HG03432 (cell line): ENCODE results near the gene UHRF1.
"Not testable (repeated sequence)": the region's sequence is repeated elsewhere in the genome, so short reads cannot be mapped to it uniquely, and the experiment has no call there.

Experiments
- ATAC-seq: cut with Tn5 transposase; IDR thresholded peaks from one replicate; pipeline ENCODE4 v1.9.1; 2021; ENCODE audit warnings: mild to moderate bottlenecking, moderate library complexity; ENCODE audit not compliant: unreplicated experiment

Gene UHRF1

DNA sequence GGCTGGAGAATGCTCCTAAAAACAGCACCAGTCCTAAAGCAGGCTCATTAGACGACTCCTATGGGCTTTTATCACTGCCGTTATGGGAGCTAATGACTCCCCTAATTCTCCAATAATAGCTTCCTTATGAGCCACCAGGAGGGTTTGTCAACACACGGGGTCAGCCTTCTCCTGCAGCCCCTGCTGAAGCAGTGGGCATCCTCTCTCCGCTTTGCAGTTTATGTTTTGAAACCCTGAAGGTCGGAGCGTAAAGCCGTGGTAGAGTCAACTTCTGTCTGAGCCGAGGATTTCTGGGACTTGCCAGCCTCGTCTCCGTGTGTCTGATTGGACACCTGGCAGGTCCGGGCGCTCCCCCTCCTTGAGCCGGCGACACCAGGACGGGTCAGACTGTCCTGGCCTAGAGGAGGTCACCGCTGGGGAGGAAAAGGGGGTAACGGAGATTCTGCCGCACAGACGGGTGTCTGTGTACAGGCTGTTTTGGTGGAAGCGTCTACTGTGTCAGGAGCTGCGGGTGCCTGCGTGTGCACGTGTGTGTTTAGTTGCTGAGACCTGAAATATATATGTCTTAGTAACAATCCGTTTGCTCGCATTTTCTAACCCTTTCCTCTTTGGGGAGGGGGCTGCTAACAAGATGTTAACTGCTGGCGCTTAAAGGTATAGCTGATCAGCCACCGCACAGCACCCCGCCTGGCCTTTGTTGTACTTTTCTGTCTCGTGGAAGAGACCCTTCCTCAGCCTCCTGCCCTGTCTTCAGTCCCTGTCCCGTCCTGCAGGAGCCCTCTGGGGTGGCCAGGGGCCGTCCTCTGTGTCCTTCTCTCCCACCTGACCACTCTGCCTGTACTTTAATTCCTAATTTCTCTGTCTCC is 61.5 kb downstream of the UHRF1 start:
- no peak for ATAC-seq

DNA sequence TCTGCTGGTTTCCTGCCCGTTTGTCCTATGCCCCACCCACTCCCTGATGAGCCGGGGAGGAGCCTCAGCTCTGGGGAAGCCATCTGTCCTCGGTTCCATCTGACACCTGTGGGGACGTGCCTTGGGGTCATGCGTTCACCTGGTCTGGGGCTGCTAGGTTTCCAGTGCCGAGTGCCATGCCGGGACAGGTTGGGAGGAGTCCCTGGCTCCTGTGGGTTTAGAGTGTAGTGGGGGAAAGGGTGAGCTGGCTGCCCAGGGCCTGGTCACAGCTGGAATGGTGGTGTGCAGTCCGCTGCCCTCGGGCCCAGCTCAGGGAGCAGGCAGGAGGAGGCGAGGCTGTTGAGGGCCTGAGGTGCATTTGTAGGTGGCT is 62.1 kb downstream of the UHRF1 start:
- no peak for ATAC-seq

DNA sequence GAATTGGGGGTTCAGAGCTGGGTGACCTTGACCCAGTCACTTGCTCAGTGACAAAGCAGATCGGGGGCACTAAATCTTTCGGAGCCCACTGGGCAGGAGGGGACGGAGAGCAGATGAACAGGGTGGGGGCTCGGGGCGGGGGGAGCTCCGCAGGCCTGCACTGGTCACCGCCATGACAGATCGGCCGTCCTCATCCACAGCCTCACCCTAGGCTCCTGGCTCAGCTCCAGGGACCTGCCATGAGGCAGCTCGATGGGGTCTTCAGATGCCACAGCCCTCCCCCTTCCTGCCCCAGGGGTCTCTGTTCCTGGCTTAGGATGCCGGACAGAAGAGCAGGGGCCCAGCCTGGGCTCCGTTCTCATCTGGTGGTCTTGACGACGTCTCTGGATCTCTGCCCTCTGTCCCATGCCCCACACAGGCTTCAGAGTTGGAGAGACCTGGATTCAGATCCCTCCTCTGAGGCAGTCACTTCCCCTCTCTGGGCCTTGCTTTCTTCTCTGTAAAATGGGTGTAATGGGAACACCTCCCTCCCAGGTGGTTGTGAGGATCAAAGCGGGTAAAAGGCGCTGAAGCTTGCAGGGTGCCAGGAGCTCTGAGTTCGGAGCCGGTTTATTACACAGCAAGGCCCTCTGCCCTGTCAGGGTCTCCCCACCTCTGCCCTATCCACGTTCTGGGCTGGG is 62.7 kb downstream of the UHRF1 start:
- ATAC-seq, result no peak

DNA sequence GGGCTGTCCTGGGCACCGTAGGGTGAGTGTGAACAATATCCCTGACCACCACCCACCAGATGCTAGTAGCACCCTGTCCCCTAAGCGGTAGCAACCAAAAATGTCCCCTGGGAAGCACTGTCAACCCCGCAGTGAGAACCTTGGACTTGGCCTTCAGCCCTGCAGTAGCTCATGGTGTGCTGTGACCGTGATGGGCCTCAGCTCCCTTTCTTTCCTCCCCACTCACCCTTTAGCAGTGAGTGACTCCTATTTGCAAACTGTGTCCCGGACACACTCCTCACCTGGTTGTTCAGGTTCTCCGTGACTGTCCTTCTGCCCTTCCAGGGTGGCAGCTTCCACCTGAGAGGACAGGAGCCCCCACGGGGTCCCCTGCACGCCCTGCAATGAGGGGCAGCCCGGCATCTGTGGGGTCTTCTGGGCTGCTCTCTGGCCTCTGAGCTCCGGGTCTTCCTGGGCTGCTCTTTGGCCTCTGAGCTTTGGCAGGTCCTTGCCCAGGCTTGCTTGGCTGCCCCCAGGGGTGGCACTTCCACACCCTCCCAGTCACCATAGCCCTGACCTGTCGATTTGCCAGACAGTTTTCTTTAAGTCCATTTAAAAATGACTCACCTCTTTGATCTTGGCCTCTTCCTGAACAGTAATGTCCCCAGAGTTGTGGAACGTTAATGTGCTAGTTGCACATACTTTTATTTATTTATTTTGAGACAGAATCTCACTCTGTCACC is 63.4 kb downstream of the UHRF1 start:
- ATAC-seq, result no peak

DNA sequence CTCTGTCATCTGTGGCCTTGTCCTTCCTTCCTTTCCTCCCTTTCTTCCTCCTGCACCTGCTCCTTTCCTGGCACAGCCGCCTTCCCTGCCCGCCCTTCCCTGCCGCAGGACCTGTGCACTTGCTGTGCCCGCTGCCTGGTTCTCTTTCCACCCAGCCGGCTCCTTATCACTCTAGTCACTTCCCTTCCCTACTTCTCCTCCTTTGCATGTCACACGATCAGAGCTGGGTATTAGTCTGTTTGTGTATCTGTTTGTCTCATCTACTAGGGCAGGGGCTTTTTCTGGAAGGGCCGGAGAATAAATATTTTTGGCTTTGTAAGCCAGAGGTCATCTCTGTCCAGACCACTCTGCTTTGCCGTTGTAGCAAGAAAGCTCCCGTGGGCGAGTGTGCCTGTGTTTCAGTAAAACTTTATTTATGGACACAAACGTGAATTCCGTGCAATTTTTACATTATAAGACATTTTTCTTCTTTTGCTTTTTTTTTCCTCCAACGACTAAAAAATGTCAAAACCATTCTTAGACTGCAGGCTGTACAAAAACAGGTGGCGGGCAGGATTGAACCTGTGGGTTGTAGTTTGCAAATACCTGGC is 65.7 kb downstream of the UHRF1 start:
- ATAC-seq, result no peak

DNA sequence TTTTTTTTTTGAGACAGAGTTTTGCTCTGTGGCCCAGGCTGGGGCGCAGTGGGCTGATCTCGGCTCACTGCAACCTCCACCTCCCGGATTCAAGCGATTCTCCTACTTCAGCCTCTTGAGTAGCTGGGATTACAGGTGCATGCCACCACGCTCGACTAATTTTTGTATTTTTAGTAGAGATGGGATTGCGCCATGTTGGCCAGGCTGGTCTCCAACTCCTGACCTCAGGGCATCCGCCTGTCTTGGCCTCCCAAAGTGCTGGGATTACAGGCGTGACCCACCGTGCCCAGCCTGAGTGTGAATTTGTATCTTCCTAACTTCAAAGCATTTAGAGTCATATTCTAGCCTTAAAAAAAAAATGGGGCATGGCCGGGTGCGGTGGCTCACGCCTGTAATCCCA is 66.3 kb downstream of the UHRF1 start:
- ATAC-seq, result not testable (repeated sequence)

DNA sequence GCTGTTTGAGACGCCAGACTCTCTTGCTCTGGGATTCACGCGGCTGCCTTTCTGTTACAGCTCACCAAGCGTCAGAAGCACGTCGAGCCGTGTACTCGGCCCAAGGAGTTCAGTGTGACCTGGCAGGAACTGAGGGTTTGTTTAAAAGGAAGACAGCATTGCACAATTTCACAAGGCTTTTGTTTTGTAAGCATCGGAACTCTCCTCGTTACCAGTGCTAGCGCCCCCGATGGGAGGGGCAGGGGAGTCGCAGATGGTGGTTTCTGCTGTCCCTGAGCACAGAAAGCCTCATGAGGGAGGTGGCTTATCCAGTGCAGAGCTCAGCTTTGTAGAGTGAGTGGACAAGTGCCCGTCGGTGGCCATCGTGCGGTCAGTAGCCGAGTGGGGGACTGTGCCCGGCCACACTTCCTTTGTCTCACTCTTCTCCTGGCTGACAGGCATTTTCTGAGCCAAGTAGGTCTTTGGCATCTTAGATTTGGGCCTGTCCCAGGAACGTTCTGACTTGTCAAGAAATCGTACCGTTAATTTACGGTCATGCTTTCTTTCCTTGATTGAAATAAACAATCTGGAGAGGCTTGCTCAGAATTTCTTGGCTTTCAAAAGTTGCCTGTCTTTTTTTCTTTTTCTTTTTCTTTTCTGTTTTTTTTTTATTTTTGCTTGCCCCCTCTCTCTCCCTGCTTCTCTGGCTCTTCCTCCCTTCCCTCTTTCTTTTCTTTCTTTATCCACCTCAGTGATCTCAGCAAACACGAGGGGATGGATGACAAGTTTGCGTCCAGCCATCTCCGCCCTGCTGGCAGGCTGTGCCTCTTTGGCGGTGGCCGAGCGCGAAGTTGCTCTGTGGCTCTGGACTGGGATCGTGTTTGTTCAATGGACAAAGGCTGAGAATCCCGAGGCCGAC is 67.3 kb downstream of the UHRF1 start:
- ATAC-seq, result no peak

DNA sequence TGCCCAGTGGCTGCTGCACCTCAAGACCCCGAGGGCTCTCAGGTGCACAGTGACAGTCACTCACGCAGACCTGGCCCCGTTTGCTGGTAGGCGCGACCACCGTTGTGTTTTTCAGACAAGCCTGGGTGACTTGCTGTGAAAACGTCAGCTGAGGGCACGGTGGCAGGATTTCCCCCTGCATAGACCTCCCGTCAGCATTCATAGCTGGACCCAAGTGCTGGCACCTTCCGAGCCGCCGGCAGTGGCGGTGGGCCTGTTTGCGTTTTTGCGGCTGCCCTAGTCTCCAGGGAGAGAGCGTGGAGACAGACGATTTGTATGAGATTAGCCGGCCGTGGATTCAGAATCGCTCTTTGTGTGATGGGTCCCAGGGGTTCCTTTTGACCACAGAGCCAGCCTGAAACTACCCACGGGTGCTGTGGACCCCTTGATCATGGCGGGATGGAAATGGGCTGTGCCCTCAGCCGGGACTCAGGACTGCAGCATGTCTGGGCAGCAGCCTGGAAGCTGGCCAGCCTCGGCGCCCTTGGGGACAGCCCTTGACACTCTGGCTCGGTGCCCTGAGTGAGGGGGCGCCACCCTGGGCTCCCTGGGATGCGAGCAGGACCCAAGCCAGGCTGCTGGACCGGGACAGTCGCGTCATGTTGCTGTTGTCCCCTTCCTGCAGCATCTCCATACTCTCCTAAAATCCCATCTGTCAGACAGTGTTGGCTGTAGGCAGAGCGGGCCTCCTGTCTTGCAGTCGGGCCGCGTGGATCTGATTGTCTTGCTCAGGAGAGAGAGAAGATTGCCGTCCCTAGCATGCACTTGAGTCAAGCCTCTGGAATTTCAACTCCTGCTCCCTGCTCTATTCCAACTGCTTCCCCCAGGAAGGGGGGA is 68.2 kb downstream of the UHRF1 start:
- no peak for ATAC-seq

DNA sequence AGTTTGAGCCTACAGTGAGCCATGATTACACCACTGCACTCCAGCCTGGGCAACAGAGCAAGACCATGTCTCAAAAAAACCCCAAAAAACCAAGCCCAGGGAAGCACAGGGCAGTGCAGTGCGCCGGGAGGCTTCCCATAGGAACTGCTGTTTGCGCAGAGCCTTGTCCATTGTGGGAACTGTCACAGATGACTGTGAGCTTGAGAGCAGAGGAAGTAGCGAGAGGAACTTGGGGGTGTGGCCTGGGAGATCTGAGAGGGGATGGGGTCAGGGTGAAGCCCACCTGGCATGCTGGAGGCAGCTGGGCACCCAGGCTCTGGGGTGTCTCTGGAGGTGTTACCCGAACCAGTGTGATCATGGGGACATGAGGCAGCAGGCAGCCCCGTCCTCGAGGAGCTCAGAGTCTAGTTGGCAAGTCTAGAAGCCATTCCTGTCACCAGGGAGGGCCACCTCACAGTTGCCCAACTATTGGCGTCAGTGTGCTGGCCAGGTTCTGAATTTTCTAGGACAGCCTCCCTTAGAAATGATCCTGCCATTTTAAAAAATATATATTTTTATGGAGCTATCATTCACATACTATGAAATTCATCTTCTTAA is 70.0 kb downstream of the UHRF1 start:
- no peak for ATAC-seq

DNA sequence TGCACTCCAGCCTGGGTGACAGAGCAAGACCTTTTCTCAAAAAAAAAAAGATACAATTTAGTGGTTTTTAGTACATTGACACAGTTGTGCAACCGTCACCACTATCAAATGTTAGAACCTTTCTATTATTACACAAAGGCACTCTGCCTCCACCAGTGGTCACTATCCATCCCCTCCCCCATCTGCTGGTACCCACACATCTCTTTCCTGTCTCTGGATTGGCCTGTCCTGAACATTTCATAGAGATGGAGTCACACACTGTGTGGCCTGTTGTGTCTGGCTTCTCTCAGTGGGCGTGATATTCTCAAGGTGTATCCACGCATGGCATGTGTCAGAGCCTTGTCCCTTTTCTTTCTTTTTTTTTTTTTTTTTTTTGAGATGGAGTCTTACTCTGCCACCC is 70.8 kb downstream of the UHRF1 start:
- ATAC-seq, result no peak

DNA sequence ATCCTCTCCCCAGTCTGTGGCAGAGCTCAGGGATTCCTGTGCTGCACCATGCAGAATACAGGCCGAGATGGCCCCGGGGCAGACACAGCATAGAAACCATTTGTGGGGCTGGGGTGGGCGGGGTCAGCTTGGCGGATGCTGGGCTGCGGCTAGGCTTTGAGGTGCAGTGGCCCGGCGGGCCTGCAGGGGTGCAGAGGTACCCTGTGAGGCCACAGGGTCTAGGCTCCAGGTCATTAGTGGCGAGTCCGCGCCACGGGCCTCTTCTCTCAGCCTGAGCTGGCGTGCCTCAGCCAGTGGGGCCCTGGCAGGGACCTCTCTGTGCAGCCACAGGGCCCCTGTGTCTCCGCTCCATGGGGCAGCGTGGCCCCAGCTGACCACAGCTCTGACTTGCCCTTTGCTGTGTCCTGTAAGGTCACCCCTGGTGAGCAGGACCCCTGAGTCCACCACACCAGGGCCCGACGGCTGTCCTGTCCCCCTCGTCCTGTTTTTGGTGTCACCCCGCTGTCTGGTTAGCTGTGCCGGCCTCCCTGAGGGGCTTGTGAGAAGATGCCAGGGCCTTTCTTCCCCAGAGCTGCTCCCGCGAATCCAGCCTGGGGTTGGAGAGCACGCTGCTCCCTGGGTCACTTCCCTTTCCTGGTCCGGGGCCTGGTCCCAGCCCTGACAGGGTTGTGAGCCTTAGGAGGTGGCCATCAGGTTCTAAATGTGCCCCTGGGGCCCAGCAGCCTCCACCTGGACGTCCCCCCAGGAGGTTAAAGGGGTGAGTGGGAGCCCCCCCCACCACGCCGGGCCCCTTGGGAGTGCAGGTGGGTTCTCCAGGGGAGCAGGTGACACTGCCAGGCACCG is 71.8 kb downstream of the UHRF1 start:
- no peak for ATAC-seq

DNA sequence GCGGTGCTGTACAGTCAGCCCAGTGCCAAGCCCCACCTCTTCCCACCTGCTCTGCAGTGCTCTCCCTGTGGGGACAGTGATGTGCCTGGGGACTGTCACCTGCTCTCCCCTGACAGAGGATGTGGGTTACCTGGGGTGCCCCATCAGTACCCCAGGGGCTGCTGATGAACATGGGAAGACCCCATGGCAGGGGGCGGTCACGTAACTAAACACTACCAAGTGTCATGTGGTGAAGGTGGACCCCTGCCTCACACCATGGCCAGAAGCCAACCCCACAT is 72.3 kb downstream of the UHRF1 start:
- ATAC-seq, result no peak

DNA sequence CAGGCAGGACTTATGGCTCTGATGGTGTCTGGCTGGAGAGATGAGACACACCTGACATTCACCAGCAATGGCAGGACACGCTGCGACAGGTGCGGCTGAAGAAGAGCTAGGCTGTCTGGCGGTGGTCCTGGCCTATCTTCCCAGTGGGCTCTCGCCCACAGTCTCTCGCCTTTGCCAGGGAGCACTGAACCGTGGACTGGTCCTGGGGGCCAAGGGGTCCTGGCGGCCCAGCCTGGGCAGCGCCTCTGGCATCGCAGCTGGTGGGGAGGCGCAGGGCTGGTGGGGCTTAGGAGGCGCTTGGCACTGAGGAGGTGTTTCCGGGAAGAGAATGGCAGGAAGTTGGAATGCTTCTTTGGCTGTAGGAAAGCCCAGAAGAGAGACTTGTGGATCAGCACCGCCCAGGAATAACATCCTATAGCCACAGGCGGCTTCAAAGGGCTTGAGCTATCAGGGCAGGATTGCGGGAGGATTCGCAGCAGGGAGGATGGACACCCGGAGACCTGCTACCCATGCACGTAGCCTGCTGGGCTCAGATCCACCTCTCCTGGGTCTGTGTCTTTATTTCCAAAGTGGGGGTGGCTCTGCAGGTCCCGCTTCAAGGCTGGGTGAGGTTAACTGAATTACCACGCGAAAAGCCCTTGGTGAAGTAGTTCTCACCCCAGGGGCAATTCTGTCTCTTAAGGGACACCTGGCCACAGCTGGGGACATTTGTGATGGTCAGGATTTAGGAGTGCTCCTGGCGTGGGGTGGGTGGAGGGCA is 74.2 kb downstream of the UHRF1 start:
- ATAC-seq, result no peak

DNA sequence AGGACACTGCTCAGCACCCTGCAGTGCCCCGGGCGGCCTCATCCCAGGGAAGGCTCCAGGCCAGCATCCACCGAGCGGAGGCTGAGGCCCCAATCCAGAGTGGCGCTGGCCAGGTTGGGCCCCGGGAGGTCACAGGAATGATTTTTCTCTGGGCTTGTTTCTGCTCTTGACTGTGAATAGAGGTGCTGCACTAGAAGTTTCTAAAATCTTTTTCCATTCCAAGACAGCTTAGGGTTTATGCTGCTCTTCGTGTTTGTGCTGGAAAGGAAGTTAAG is 74.7 kb downstream of the UHRF1 start:
- no peak for ATAC-seq

DNA sequence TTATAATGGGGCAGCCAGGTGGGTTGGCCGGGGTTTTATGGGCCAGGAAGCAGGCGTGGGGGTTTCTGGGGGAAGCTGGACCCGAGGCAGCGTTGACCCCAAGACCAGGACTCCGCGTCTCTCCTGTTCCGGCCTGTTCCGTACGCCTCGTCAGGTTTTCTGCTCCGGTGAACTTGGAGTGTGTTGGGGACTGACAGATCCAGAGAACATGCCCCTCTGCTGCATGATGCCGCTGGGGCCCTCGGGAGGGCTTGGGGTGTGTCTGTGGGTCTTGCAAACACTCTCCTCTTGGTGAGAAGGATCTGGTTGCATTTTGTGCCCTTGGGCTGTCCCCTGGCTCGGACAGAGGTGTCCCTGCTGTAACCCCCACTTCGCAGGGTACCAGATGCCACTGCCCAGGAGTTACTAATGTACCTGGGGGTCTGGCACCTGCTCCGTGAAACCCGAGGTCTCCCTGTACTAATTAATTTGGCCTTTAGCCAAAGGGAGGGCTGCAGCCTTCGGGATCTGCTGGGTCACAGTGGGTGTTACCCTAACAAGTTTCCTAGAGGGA is 75.2 kb downstream of the UHRF1 start:
- ATAC-seq, result no peak

DNA sequence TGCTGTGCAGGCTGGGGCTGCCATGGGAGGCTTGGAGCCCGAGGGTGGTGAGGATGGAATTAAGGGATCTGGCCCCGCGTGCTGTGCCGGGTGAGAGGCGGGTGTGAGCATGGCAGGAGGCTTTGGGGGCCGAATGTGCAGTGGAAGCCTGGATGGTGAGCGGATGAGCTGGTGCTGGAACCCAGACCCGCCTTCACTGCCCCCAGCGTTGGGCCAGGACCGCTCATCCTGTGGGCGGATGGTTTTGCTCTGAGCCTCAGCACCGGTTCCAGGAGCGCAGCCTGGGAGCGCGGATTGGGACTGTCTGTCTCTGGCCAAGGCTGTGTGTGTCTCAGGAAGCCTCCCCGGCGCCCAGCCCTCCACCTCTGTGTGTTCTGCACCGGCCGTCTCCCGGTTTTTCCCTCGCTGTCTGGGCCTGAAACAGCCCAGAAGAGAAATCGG is 76.3 kb downstream of the UHRF1 start:
- ATAC-seq, result no peak

DNA sequence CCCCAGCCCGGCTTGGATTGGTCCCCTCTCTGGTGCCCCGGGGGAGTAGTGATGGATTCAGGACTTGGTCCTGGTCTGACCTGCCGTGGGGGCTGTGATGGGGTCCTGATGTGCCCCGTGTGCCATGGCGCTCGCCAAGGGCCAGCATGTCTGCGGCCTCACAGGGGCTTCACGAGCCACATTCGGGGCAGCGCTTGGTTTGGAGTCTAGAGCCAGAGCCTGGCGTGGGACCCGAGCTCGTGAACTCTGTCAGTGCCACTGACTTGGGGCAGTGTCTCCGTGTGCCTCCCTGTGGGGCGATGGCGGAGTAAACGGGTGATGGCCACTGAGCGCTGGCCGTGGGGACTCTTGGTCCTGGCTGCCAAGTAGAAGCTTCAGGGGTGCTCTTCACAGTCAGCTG is 76.8 kb downstream of the UHRF1 start:
- ATAC-seq, result no peak

DNA sequence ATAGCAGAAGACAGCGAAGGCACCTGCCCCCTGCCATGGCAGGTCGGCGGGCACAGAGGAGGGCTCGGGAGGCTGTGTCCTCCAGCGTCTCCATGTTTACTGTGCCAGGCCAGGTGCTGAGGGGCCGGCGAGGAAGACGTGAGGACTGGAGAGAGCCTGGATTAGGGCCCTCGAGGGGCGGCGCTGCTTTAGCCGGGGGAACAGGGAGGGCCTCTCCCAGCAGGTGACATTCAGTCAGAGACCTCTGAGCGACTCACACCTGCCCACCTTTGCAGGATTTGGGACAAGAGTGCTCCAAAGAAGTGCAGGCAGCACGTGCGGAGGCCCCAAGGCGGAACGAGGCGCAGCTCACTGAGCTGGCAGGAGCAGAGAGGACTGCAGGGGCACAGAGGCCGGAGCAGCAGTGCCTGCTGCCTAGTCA is 77.2 kb downstream of the UHRF1 start:
- ATAC-seq, result no peak
